Testis (tissue), 2 donors: ENCODE results near the gene KIF3B.

ENCODE experiments used
- CTCF ChIP-seq, 3 experiments: fragments of 450-650 bp in 2 of 3; fragments of 200-600 bp in 1 of 3; sonication (generic) in 1 of 3; IDR thresholded peaks; one replicate each; pipeline ENCODE4 v1.5.1; 2016 to 2019; ENCODE audit warnings: antibody characterized with exemption in 3 of 3, mild to moderate bottlenecking in 2 of 3, moderate library complexity in 1 of 3
- POLR2A ChIP-seq: fragments of 450-650 bp; IDR thresholded peaks from one replicate; pipeline ENCODE4 v1.6.1; 2017; ENCODE audit warnings: antibody characterized with exemption, mild to moderate bottlenecking, moderate library complexity

- no peak for TF ChIP-seq POLR2A
- TF ChIP-seq CTCF (IDR thresholded peaks at IDR 0.05): no peak
Observed at GRCh38 chr20:32281711-32282110, 4.3 kb downstream of the KIF3B start.
